HCT116 (cell line): ENCODE measurements around the gene C16orf90. TPM values are rescaled to one million over a fixed set of nuclear protein-coding genes. Genes with fewer than 3 reads are reported as not detected.

ENCODE experiments used
- ATAC-seq: fragments of 200-7000 bp; cut with Tn5 transposase; 2 replicates; pipeline ENCODE4 v1.9.1; 2020; ENCODE audit warnings: mild to moderate bottlenecking, moderate library complexity
- BruUV-seq: library from RNA; stranded (reverse); fragments of 400-500 nt; replicated peaks from 2 replicates; lab custom pipeline; 2021; lab: Mats Ljungman, UMichigan
- CTCF ChIA-PET: fragments of 300-600 bp; sonication (Branson Sonifier 250); formaldehyde crosslinking; loops from one replicate; lab custom pipeline; 2021; ENCODE audit warnings: antibody characterized with exemption; lab: Charles Lee
- POLR2A ChIA-PET: fragments of 300-600, 350-600 bp; sonication (Branson Sonifier 250); formaldehyde crosslinking; loops from one replicate; lab custom pipeline; 2021; ENCODE audit warnings: antibody characterized with exemption; lab: Charles Lee
- RAD21 ChIA-PET, 2 experiments: fragments of 300-600 bp; sonication (Branson Sonifier 250); formaldehyde crosslinking; loops; one replicate each; lab custom pipeline; 2023; ENCODE audit warnings: low total read pairs in 2 of 2; ENCODE audit not compliant: uncharacterized antibody in 2 of 2, unreplicated experiment in 2 of 2, low non-redundant PET in 1 of 2; lab: Charles Lee
- DNase-seq: peaks from one replicate; pipeline ENCODE4 v3.0.0-alpha.2; 2010; ENCODE audit warnings: low read depth, low spot score
- H2AFZ ChIP-seq: fragments of 200-600 bp; shearing (Covaris generic), sonication (generic); 2 replicates; pipeline ENCODE4 v1.6.1; 2017; ENCODE audit warnings: low read depth, mixed run types, mixed read lengths, antibody characterized with exemption, low read length; ENCODE audit not compliant: poor library complexity, severe bottlenecking
- H3K27ac ChIP-seq: 2 replicates; pipeline ENCODE4 v1.5.1; 2012; ENCODE audit warnings: low read depth, low read length
- H3K27me3 ChIP-seq: fragments of 200-600 bp; sonication (generic); 2 replicates; pipeline ENCODE4 v1.6.1; 2016; ENCODE audit warnings: mixed run types, low read length, mixed read lengths; ENCODE audit not compliant: insufficient read depth
- H3K36me3 ChIP-seq, 2 experiments: fragments of 200-500 bp in 1 of 2; fragments of 200-600 bp in 1 of 2; sonication (Bioruptor generic) in 1 of 2; sonication (generic) in 1 of 2; 2 replicates each; pipeline versions ENCODE4 v1.5.1 to v1.6.1; 2014 to 2016; ENCODE audit warnings: low read length in 2 of 2, inconsistent platforms in 1 of 2, mixed read lengths in 1 of 2, mixed run types in 1 of 2; ENCODE audit not compliant: insufficient read depth in 2 of 2, control insufficient read depth in 1 of 2
- H3K4me1 ChIP-seq, 2 experiments: fragments of 200-600 bp in 1 of 2; sonication (generic) in 1 of 2; 2 replicates each; pipeline versions ENCODE4 v1.5.1 to v1.6.1; 2012 to 2017; ENCODE audit warnings: low read length in 2 of 2, inconsistent platforms in 1 of 2, mild to moderate bottlenecking in 1 of 2, mixed read lengths in 1 of 2, mixed run types in 1 of 2, moderate library complexity in 1 of 2; ENCODE audit not compliant: insufficient read depth in 2 of 2, control insufficient read depth in 1 of 2
- H3K4me2 ChIP-seq: fragments of 200-600 bp; sonication (generic); 2 replicates; pipeline ENCODE4 v1.6.1; 2017; ENCODE audit warnings: mixed run types, low read length, mixed read lengths
- H3K4me3 ChIP-seq, 2 experiments: fragments of 200-600 bp in 1 of 2; sonication (generic) in 1 of 2; replicated peaks in 1 of 2; 2 replicates each; pipeline ENCODE4 v1.5.1; 2011 to 2016; ENCODE audit warnings: low read length in 2 of 2, control low read depth in 1 of 2, low read depth in 1 of 2, mild to moderate bottlenecking in 1 of 2, mixed read lengths in 1 of 2, mixed run types in 1 of 2
- H3K79me2 ChIP-seq: fragments of 200-600 bp; sonication (generic); 2 replicates; pipeline ENCODE4 v1.6.1; 2017; ENCODE audit warnings: mild to moderate bottlenecking, mixed run types, low read length, moderate library complexity, mixed read lengths; ENCODE audit not compliant: insufficient read depth
- H3K9ac ChIP-seq: fragments of 200-600 bp; sonication (generic); 2 replicates; pipeline ENCODE4 v1.6.1; 2016; ENCODE audit warnings: low read length, mixed read lengths
- H3K9me2 ChIP-seq: fragments of 200-600 bp; sonication (generic), shearing (Covaris generic); 2 replicates; pipeline ENCODE4 v1.6.1; 2017; ENCODE audit warnings: mixed run types, mild to moderate bottlenecking, moderate library complexity; ENCODE audit not compliant: insufficient read depth
- H3K9me3 ChIP-seq, 2 experiments: fragments of 200-500 bp in 1 of 2; fragments of 200-600 bp in 1 of 2; sonication (Bioruptor generic) in 1 of 2; sonication (generic) in 1 of 2; 2 replicates each; pipeline ENCODE4 v1.6.1; 2014 to 2017; ENCODE audit warnings: low read length in 2 of 2, mixed read lengths in 2 of 2, inconsistent platforms in 1 of 2, low read depth in 1 of 2, mild to moderate bottlenecking in 1 of 2, mixed run types in 1 of 2, moderate library complexity in 1 of 2; ENCODE audit not compliant: control insufficient read depth in 1 of 2, insufficient read depth in 1 of 2
- H4K20me1 ChIP-seq: fragments of 200-600 bp; sonication (generic), shearing (Covaris generic); 2 replicates; pipeline ENCODE4 v1.6.1; 2017; ENCODE audit warnings: mixed run types, mild to moderate bottlenecking, moderate library complexity; ENCODE audit not compliant: insufficient read depth
- ATF3 ChIP-seq: IDR thresholded peaks from 2 replicates; pipeline ENCODE4 v1.6.1; 2012
- CBX3 ChIP-seq: IDR thresholded peaks from 2 replicates; pipeline ENCODE4 v1.6.1; 2012; ENCODE audit warnings: low read depth
- CEBPB ChIP-seq: IDR thresholded peaks from 2 replicates; pipeline ENCODE4 v1.6.1; 2012; ENCODE audit warnings: low read depth
- CTCF ChIP-seq, 3 experiments: fragments of 200-600 bp in 1 of 3; sonication (generic) in 1 of 3; IDR thresholded peaks in 2 of 3; conservative IDR thresholded peaks in 1 of 3; 2 replicates each; pipeline ENCODE4 v1.5.1; 2012 to 2017; ENCODE audit warnings: low read depth in 2 of 3, low read length in 2 of 3, antibody characterized with exemption in 1 of 3, borderline replicate concordance in 1 of 3, control low read depth in 1 of 3, mild to moderate bottlenecking in 1 of 3, mixed read lengths in 1 of 3, mixed run types in 1 of 3, moderate library complexity in 1 of 3; ENCODE audit not compliant: insufficient read depth in 1 of 3
- JUND ChIP-seq: IDR thresholded peaks from 2 replicates; pipeline ENCODE4 v1.6.1; 2012
- REST ChIP-seq: IDR thresholded peaks from 2 replicates; pipeline ENCODE4 v1.6.1; 2012; ENCODE audit warnings: low read depth
- SIN3A ChIP-seq: IDR thresholded peaks from 2 replicates; pipeline ENCODE4 v1.6.1; 2012; ENCODE audit warnings: low read depth
- intact Hi-C: fragments of 100-400 bp; cut with micrococcal nuclease; formaldehyde crosslinking; loops from 2 replicates; pipeline ENCODE4 v1.10.0; 2022
- total RNA-seq: library from RNA; stranded (reverse); gene quantifications from one replicate; pipeline ENCODE4 v1.2.1, GENCODE V29; 2021; ENCODE audit not compliant: unreplicated experiment

Gene C16orf90
- total RNA-seq, 1 experiment from 2014 or later, result not detected

- no peaks in the 10 kb centered on the region for H4K20me1 ChIP-seq
- ATAC-seq, result no peak
- CTCF ChIA-PET, result no interaction called here
- H3K4me1 ChIP-seq, result no peaks in the 10 kb centered on the region
- no peak overlapping the region for H3K4me3 ChIP-seq
- no TSS peak for BruUV-seq
- no peak overlapping the region for H3K27ac ChIP-seq
- no peak for TF ChIP-seq JUND
- no peak for TF ChIP-seq ATF3
- no peak for TF ChIP-seq CTCF (IDR thresholded peaks at IDR 0.05 in 2 of 3, conservative IDR thresholded peaks at IDR 0.05 in 1 of 3; ENCODE audit: borderline replicate concordance in 1 of 3, insufficient read depth in 1 of 3, low read depth in 2 of 3, low read length in 2 of 3)
- TF ChIP-seq CBX3, result no peak
- no peak for TF ChIP-seq REST
- TF ChIP-seq SIN3A, result no peak
- no peak for TF ChIP-seq CEBPB
- no peaks in the 10 kb centered on the region for H3K9me3 ChIP-seq
- no peaks in the 10 kb centered on the region for H3K9me2 ChIP-seq
- H3K27me3 ChIP-seq, result no peaks in the 10 kb centered on the region
- RAD21 ChIA-PET, result no interaction called here
- H3K9ac ChIP-seq, result no peak overlapping the region
- POLR2A ChIA-PET, result no interaction called here
- no peaks in the 10 kb centered on the region for H3K79me2 ChIP-seq
- DNase-seq, result no peak
- intact Hi-C loops, result no loop called here
- no peak overlapping the region for H3K4me2 ChIP-seq
- H3K36me3 ChIP-seq, result peaks cover 4 to 6% of the 10 kb centered on the region in 2 experiments; a peak in 2 of 4 replicates
- H2AFZ ChIP-seq, result no peak overlapping the region
These were observed 6.5 kb downstream of the C16orf90 start for GRCh38 chr16:3488801-3489200.
